AG10803 (cell line): ENCODE results near the gene ADARB2.

Source experiments
- DNase-seq: peaks from one replicate; pipeline ENCODE4 v3.0.0; 2010; ENCODE audit warnings: low read depth
- H3K4me3 ChIP-seq: 2 replicates; pipeline ENCODE4 v1.5.1; 2011; ENCODE audit warnings: mild to moderate bottlenecking, low read length, control low read depth
- TF ChIP-seq, protein P1 (sequence below): conservative IDR thresholded peaks from 2 replicates; pipeline ENCODE4 v1.5.1; 2011; ENCODE audit warnings: mild to moderate bottlenecking, low read length, control low read depth, inconsistent platforms

The ADARB2 gene

DNA sequence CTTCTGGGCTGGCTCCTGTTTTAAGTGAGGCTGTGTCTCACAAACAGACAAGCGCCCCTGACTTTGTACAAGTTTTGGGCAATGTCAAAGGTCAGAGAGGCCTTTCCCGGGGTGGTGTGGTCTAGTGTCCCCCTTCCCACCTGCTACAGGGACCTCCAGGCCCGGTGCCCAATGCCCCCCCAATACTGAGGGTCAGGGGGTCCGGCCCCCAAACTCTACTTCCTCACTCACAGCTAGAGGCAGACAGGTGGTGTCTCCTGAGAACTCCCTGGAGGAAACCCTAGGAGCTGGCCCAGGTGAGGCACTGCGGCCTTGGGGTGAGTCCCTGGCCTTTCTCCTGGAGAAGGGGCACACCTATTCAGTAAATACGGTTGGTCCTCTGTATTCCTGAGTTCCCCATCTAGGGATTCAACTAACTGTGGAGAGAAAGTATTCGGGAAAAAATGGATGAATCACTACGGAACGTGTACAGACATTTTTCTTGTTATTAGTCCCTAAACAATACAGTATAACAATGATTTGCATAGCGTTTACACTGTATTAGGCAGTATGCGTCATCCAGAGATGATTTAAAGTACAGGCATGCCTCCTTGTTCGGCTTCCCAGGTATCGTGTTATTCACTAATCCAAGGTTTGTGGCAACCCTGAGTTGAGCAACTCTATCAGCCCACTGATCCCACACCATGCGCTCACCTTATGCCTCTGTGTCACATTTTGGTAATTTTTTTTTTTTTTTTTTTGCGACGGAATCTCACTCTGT, 373.0 kb downstream of the ADARB2 start:
- TF ChIP-seq, protein P1, sequence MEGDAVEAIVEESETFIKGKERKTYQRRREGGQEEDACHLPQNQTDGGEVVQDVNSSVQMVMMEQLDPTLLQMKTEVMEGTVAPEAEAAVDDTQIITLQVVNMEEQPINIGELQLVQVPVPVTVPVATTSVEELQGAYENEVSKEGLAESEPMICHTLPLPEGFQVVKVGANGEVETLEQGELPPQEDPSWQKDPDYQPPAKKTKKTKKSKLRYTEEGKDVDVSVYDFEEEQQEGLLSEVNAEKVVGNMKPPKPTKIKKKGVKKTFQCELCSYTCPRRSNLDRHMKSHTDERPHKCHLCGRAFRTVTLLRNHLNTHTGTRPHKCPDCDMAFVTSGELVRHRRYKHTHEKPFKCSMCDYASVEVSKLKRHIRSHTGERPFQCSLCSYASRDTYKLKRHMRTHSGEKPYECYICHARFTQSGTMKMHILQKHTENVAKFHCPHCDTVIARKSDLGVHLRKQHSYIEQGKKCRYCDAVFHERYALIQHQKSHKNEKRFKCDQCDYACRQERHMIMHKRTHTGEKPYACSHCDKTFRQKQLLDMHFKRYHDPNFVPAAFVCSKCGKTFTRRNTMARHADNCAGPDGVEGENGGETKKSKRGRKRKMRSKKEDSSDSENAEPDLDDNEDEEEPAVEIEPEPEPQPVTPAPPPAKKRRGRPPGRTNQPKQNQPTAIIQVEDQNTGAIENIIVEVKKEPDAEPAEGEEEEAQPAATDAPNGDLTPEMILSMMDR = no peak
- no peak overlapping the region for H3K4me3 ChIP-seq
- no peak for DNase-seq

DNA sequence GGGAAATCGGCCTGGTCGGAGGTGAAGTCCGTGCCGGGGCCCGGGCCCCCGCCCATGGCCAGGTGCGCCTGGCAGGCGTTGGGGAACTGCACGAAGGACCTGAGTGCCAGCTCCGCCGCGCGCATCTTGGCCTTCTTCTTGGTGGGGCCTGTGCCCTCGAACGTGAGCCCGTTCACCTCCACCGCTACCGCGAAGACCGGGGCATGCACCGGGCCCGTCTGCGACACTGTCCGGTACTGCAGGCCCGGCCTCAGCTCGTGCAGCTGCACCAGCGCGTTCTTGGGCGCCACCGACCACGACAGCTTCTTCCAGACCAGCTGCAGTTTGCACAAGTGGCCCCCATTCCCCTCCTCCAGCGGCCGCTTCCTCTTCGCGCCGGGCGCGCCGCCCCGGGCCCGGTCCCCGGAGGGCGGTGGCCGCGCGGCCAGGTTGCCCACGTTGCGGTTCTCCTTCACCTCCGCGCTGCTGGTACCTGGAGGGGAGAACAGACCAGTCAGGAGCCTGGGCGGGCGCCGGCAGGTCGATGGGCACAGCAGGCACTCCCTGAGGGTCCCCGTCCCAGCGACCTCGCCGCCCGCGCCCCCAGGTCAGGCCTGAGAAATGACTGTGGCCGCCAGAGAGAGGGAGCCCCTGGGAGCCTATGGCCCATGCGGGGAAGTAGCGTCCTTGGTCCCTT, 373.7 kb downstream of the ADARB2 start:
- DNase-seq = no peak
- H3K4me3 ChIP-seq = no peak overlapping the region
- TF ChIP-seq, protein P1 = no peak

DNA sequence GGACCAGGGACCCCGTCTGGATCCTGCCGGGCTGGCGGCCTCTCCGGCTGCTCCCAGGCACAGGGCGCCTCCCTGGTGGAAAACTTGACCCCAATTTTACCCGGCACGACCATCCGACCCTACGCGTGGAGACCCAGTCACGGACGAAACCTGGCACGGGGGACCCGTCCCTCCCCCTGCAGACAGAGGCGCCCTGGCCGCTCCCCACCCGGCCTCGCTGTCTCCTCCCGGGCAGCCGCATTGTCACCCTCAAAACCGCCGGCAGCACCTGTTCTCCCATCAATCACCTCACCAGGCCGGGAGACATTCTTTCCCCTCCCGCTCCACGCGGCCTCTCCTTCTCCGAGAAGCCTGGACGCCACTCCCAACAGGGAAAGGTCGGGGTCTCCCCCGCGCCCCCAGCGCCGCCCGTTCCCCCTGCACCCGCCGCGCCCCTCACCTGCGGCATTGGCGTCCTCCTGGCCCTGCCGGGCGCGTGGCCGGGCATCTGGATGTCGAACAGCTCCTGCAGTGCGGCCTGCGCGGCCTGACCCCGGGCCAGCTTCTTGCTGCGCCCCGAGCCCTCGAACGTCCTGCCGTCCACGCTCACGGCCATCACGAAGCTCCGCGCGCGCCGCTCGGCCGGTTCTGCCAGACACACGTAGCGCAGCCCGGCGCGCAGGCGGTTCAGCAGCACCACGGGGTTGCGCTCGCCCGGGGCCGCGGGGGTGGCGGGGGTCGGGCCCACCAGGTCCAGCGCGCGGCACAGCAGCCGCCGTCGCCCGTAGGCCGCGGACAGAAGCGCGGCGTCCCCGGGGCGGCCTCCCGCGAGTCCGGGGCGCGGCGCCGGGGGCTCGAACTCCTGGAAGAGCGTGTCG, 374.5 kb downstream of the ADARB2 start:
- no peak for DNase-seq
- TF ChIP-seq, protein P1 = no peak
- no peak overlapping the region for H3K4me3 ChIP-seq

DNA sequence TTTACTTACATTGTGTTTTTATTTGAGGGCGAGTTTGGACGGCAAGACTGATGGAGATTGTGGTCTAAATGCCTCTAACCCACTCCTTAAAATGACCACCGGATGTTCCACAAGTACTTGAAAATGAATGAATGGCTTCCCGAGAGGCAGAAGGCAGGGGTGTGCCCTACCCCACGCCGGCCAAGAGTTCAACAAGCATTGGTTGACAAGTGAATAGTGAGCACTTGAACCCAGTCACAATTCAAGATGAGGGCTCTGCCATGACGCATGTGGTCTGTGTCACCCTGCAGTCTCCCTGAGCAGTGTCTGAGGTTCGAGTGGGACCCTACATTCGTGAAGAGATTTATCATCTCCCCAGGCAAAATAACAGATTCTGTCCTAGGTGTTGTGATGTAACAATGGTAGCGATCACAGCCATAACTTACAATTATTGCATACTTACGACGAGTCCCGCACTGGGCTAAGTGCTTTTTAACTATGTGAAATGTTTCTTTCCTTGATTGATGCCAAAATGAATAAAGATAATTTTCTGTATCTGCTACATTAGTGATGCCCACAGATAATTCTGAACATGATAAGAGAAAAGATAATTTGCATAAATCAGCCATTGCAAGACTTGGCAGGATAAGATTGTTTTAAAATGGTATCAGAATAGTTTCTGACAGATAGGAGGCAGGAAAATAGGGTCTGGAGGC, 375.8 kb downstream of the ADARB2 start:
- TF ChIP-seq, protein P1 = no peak
- no peak for DNase-seq
- no peak overlapping the region for H3K4me3 ChIP-seq

DNA sequence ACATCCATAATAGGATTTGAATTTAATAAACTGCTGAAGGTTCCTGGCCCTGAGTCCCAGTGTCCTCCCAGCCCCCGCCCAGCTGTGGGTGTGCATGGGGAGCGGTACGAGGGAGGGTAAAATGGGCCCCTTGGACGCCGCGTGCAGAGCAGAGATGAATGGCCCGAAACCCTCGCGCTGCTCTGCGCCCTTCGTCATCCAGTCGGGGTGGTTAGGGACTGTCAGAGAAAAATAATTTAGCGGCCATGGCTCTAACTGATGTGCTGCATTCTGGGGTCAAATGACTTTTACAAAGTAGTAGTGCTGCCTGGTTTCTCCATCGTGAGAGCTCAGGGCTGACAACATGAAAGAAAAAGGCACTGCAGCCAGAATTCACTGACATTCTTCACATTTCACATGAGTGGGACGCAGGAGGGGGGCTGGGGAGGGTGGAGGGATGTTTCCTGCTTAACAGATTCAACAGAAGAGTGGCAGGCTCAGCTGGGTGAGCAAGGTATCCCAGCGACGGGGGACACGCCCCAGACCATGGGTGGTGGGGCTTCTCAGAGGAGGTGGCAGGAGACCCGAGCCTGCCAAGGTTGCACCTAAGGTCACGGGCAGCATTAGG, 376.7 kb downstream of the ADARB2 start:
- no peak overlapping the region for H3K4me3 ChIP-seq
- no peak for DNase-seq
- TF ChIP-seq, protein P1 = no peak

DNA sequence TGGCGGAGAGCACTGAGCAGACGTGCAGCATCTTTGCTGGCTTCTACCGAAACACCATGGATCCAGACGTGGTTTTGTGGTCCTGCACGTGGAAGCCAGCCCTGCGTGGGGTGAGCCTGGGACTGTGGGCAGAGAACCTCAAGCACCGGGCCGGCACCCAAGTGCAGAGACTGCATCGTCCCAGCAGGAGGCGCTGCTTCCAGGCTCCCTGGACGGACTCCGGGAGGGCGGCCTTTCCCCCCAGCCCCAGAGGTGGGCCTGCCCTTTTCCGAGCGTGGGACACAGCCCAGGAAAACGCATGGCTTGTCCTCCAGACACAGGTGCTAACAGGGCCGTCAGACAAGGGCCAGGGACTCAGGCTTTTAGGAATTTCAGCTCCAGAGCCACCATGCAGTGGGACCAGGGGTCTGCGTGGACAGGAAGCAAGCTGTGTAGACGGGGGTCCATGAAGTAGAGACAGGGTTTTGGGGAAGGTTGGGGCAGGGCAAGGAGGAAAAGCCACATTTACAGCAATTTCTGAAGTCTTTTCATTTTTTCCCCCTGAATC, 377.2 kb downstream of the ADARB2 start:
- no peak overlapping the region for H3K4me3 ChIP-seq
- TF ChIP-seq, protein P1 = no peak
- no peak for DNase-seq
